Medulla oblongata (tissue), 1 donor: ENCODE measurements around the gene PDK4.
"Not testable (repeated sequence)": the region's sequence is repeated elsewhere in the genome, so short reads cannot be mapped to it uniquely, and the experiment has no call there.

Experiments
- DNase-seq: peaks from one replicate; pipeline ENCODE4 v3.0.0-alpha.2; 2015; ENCODE audit errors: extremely low spot score

The PDK4 gene

DNA sequence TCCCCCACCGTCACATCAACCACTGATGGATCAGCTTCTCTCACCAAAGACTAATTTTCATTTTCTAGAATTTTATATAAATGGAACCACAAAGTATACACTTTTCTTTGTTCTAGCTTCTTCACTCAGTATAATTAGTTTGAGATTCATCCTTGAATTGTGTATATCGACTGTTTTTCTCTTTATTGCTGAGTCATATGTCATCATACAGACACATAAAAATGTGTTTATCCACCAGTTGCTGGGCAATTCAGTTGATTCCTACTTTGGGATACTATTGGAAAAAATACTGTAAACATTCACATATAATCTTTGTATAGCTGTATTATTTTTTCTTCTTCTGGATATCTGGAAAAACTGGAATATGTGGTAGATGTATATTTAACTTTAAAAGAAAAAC is 26.6 kb downstream of the PDK4 start:
- DNase-seq: no peak

DNA sequence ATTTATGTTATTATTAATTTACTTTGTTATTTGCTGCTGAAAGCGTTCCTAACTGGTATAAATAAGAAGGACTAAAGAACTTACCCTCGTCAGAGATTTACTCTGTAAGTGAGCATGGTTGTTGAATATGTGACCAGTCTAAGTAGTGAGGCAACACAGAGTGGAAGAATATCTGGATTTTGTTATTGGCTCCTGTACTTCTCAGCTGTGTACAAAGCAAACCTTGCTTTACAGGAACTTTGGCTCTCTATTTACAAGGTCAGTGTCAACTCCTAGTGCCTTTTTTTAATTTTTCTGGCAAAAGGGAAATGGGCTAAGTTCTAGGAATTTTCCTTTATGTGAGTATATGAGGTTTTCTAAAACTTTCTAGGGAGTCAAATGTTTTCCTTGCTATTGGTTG is 35.6 kb downstream of the PDK4 start:
- no peak for DNase-seq

DNA sequence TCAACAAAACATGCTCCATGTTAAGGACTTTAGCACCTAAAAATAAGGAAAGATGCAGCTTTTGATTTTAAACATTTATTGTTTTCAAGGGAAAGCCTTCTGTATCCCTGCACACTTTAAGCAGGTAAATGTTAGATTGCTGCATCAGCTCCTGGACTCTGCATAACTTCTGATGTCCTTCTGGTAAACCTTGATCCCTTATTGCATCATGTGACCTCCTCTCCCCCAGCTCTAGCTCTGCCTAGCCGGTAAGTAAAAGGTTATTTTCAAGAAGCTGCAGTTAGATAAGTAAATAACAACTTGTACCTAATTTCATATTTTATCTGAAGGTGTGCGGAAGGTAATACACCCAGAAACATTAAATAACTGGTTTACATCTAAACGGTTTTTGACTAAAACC is 37.5 kb downstream of the PDK4 start:
- DNase-seq: no peak

DNA sequence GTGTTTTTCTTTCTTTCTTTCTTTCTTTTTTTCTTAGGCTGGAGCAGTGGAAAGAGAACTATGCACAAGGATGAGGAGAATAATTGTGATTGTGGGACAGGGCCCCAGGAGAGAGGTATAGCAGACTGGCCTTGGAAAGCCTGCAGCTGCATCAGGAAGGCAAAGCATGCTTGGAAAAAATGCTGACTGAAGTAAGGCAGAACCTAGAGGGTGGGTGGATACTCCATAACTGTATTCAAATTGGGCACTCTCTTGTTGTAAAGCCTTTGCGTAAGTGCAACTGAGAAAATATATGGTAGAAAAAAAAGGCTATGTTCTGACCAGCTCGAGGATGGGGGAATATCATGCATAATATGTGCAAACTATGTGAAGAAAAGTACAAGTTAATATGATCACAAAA is 39.5 kb downstream of the PDK4 start:
- DNase-seq: no peak

DNA sequence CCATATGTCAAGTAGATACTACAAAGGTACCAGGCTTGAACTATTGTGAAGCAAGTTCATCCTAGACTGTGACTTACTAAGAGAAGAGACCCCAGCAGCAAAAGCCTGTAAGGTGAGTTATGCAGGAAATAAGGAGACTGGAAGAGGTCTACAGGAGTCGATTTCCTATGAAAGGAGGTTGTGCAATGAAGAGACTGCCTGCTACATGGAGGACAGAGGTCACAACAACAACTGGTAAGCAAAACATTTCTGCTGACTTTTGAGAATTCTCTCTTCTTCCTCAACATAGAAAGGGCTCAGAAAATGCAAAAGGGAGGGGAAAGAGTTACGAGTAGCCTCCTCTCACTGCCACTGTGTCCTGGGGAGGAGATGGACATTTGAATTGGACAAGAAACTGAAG is 42.4 kb downstream of the PDK4 start:
- no peak for DNase-seq

DNA sequence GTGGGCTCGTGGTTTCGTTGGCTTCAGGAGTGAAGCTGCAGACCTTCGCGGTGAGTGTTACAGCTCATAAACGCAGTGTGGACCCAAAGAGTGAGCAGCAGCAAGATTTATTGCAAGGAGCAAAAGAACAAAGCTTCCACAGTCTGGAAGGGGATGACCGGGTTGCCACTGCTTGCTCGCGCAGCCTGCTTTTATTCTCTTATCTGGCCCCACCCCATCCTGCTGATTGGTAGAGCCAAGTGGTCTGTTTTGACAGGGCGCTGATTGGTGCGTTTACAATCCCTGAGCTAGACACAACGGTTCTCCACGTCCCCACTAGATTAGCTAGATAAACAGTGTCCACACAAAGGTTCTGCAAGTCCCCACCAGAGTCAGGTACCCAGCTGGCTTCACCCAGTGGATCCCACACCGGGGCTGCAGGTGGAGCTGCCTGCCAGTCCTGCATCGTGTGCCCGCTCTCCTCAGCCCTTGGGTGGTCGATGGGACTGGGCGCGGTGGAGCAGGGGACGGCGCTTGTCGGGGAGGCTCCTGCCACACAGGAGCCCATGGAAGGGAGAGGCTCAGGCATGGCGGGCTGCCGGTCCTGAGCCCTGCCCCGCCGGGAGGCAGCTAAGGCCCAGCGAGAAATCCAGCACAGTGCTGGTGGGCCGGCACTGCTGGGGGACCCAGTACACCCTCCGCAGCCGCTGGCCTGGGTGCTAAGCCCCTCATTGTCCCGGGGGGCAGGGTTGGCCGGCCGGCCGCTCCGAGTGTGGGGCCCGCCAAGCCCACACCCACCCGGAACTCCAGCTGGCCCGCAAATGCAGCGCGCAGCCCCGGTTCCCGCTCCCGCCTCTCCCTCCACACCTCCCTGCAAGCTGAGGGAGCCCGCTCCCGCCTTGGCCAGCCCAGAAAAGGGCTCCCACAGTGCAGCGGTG is 44.0 kb downstream of the PDK4 start:
- DNase-seq: not testable (repeated sequence)

DNA sequence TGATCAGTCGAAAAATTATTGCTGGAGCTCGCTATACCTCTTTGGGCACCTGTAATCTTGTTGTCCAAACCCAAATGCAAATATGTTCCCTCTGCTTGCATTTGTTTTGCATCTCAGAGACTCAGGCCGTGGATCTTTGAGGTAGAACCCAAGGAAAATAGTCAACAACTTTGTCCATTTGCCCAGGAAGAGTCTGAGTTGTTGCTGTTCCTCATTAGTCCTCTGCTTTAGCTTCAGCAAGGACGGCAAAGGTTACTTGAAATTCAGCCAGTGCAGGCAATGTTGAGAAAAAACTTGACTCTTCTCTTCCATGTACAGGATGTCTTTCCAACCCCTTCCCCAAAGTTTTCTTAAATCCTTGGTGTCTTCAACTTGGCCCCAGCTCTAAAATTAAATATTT is 45.8 kb downstream of the PDK4 start:
- no peak for DNase-seq

DNA sequence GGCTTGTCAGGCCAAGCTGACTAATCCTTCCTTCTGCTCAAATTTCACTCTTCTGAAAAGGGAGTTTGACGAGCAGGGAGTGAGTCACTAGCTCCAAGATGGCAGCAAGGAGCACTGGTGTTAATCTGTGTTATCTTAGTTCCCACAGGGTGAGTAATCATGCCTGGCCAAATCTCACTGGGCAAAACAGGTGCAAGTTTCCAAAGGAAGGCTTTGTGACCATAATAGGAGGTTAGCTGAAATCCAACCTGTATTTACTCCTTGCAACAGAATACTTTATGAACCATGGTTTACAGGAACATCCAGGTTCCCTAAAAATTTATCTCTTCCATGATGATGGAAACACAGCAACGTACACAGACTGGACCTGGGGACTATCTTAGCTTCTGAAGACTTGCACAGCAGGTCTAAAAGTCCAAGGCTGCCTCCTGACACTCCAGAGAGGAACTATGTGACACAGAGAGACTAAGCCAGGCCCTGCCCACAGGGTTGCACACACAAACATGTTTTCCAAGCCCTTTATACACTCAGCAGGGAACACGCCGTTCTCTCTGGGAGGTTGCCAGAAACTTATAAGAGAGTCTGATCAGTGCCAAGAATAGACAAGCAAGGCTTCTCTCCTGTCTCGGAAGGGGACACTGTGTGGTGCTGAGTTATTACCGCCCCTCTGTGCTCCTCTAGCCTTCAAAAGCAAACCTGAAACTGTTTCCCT is 46.3 kb downstream of the PDK4 start:
- DNase-seq: peak; percentile 90

DNA sequence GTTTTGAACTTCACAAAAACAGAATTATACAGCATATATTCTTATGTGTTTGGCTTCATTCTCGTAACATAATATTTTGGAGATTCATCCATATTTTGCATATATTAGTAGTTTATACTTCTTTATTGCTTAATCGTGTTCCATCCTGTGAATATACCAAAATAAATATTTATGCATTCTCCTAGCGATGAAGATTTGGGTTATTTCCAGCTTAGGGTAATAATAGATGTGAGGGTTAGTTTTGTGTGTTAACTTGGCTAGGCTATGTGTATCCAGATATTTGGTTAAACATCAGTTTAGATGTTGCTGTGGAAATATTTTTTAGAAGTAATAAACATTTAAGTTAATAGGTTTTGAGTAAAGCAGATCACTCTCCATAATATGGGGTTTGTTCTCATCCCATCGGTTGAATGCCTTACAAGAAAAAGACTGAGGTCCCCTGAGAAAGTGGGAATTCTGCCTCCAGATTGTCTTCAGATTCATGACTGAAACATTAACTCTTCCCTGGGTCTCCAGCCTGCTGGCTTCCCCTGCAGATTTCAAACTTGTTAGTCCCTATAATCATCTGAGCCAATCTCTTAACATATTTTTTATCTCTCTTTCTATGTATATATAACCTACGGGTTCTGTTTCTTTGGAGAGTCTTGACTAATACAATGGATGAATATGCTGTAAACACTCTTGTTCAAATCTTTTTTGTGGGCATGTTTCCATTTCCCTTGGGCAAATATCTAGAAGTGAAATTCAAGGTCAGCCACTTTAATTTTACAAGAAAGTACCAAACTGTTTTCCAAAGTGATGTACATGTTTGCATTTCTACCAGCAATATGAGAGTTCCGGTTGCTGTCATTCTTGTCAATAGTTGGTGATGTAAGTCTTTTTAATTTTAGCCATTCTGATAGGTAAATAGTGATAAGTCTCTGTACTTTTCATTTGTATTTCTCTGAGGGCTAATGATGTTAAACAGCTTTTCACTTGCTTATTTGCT is 48.7 kb downstream of the PDK4 start:
- DNase-seq: peak; percentile 40

DNA sequence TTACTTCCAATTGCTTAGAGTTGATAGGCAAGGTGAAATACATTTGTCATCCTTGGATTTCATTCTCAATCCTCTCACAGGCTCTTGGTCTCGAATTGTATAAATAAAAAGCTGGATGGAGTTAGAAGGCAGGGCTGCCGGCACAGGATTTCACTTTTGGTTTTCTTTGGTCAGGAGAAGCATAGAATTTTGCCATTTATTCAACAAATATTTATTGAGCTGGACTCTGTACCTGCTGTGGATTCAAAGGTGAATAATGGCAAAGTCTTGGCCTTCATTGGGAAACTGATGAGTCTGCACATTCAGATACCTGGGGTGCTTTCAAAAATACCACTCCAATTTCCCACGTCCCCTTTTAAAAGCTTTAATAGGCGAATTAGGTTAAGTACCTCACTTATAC is 49.7 kb downstream of the PDK4 start:
- DNase-seq: peak; percentile 27

DNA sequence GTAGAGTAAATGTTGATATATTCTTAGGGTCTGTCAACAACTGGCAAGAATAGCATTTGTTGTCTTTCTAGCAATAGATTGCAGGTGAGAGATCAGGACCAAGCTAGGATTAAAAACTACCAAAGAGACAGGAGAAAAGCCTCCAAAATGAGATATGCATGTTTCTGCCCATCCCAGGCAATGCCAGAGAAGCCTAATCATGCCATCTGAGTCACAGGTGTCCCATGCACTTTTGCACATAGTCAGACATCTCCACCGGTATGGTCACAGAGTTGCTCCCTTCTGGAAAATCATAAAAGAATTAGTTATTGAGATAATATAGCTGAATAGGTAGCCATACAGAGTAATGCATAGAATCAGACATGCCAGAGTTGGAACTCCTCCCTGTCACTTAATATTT is 50.6 kb downstream of the PDK4 start:
- no peak for DNase-seq

DNA sequence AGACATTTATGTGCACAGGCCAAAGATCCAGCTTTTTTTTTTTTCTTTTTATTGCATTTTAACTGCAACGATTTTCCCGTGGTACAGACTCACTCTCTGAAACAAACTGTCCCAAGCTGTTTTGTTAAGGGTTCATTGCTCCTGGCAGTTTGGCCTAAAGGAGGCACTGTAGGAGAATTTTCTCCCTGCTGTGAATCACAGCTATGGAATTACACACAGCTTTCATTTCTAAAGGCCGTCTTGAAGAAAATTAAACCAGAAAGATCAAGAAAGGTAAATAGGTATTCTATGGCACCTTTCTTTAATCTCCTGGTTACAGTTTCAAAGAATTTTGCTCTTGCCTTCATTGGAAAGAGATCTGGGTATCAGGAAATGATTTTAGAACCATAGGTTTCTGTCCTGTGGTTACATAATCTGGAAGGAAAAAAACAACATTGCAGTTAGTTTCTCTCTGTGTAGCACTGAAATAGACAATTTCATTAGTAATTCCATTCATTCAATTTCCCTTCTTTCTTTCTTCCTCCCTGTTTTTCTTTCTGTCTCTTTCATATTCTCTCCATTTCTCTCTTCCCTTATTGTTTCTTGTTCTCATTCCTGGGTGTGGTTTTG is 51.2 kb downstream of the PDK4 start:
- peak; percentile 91 for DNase-seq

DNA sequence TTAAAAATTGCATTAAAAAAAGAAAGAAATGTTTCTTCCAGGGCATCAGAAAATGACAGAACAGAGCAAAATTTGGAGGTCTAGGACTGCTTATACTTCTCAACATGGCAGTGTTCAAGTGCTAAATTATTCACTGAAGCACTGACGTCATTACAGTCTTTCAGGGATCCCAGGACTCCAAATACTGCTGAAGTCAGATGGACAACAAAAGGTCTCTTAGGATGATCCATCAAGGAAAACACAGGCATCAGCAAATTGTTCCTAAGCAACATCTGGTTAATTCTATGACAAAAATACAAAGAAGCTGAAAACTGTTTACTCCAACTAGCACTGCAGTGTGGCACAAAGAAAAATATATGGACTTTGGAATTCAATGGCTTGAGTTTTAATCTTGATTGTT is 52.1 kb downstream of the PDK4 start:
- DNase-seq: no peak

DNA sequence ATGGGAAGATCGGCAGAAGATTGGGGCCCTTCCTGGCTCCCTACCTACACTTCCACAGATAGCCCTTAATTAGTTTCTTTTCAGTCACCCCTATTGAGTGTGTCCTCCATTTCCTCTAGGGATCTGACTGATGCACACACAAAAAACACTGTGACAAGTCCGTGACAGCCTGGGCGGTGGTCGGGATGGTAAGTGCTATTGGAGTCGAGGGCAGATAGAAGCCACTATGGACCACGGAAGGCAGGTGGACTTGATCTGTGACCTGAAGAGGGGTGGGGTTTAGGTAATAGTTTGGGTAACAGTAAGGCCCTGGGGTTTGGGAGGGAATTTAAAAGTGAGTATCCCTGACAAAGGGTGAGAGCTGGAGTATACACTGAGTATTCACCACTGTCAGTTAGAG is 53.0 kb downstream of the PDK4 start:
- DNase-seq: no peak

DNA sequence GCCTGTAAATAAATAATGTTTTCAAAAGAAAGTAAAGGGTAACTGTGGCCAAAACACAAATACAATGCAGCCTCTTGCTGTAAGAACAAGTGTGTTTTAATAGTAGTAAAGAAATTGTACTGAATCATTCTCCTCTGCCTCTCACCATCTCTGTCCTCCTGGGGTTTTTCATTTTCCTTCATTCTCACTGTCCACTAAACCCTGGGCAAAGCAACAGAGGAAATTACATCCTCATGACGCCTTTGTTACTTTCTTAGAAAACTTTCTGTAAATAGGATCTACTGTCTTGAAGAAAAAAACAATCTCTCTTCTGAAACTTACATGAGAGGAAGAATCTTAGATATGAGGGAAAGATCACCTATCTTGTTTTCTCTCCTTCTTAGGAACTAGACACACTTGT is 56.0 kb downstream of the PDK4 start:
- DNase-seq: no peak

DNA sequence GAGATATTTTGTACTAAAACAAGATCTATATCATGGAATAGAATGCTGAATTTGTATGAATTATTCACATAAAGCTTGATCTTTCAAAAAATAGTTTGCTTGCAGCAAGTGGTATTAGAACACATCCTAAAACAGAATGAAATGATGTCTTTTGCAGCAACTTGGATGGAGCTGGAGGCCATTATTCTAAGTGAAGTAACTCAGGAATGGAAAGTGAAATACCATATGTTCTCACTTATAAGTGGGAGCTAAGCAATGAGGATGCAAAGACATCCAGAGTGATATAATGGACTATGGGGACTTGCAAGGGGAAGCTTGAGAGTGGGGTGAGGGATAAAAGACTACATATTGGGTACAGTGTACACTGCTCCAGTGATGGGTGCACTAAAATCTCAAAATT is 56.9 kb downstream of the PDK4 start:
- DNase-seq: no peak

DNA sequence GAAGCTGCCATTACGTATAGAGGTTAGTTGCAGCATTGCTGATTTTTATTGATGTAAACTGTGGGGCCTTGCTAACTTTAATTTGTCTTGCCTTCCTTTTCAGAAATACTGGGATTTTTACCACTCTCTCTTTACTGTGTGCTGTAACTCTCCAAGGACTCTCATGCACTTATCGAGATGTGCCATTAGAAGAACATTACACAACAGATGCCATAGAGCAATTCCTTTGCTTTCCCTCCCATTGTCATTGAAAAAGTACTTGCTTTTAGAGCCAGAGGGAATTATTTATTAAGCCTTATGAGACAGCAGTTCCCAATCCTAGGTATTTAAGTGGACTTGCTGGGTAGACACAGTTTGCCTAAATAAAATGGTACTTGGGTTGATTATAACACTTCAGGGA is 58.8 kb downstream of the PDK4 start:
- no peak for DNase-seq

DNA sequence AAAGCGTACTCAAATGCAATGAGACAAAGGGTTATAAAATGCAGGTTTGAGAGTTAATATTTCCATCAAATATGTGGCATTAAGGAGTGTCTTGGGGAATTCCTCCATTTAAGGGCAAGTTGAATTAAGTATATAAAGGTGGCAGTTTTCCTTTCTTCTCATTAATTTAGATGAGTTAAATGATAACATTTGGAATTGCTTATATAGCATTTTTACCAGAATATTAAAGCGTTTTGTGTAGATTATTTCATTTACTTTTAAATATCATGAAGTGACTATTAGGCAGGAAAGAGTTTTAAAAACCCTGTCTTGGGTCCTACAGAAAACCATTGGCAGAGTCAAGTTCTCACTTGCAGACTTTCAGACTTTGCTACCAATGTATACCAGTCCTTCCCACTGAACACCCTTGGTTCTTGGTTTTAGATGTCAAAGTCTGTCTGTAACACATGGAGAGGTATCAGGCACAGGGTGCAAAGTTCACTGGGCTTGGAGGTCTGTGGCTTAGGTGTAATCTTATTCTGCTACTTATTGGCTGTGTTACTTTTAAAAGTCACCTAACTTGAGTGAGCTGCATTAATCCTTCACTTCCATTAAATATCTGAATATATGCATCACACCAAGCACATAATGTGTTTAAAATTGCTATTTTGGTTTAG is 59.5 kb downstream of the PDK4 start:
- no peak for DNase-seq

DNA sequence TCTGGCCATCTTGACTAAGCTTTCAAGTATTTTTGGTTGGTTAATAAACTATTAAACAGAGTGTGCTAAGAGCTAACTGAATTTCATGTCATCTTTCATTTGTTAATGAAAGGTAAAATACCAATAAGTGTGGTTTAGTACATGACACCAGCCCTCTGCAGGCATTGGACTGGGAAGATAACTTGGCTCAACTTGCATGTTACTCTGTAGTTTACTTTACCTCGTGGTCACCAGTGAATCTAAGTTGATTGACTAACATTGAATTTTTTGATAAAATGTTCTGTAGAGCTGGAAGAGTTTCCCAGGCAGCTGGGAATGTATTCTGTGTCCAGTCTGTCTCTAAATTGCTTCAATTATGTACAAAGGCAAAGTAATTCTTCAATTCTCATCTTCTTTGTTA is 60.7 kb downstream of the PDK4 start:
- no peak for DNase-seq

DNA sequence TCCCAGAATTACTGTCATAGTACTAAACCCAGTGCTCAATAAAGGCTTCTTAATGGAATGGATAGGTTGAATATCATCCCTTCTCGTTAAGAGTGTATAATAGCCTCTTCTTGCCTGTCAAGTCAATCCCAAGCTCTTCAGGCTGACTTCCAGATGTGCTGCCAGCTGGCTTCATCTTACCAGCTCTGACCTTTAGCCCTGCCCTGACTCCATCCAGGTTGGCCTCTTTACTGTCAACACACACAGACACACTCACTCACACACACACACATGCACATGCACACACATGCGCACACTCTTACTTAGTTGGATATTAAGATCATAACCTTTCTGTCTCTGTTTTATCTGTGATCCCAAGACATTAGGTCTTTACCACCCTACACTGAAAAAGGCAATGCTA is 61.5 kb downstream of the PDK4 start:
- DNase-seq: no peak
